G401.6 (cell line): ENCODE data around the gene TMEM94.

Experiments
- FAIRE-seq: peaks from 2 replicates; lab custom pipeline; 2012; peaks lifted over from hg19 to GRCh38; lab: Jason Lieb, UNC

The TMEM94 gene

GRCh38 chr17:75498039-75498725 is 41.7 kb downstream of the TMEM94 start:
- FAIRE-seq, result no peak

- no peak for FAIRE-seq
Observed at GRCh38 chr17:75498726-75499213, 42.3 kb downstream of the TMEM94 start.

GRCh38 chr17:75499313-75500022 is 43.0 kb downstream of the TMEM94 start:
- FAIRE-seq, result no peak

GRCh38 chr17:75500419-75501216 is 44.2 kb downstream of the TMEM94 start:
- FAIRE-seq, result no peak

- FAIRE-seq, result no peak
Observed at GRCh38 chr17:75501378-75502071, 45.1 kb downstream of the TMEM94 start.

GRCh38 chr17:75502072-75502720 is 45.8 kb downstream of the TMEM94 start:
- FAIRE-seq, result no peak

GRCh38 chr17:75502721-75503329 is 46.4 kb downstream of the TMEM94 start:
- no peak for FAIRE-seq

GRCh38 chr17:75503337-75503950 is 47.0 kb downstream of the TMEM94 start:
- FAIRE-seq, result no peak

GRCh38 chr17:75503976-75504346 is 47.5 kb downstream of the TMEM94 start:
- no peak for FAIRE-seq

- FAIRE-seq, result no peak
Observed at GRCh38 chr17:75504347-75505151, 48.1 kb downstream of the TMEM94 start.

- FAIRE-seq, result no peak
Observed at GRCh38 chr17:75505152-75505409, 48.6 kb downstream of the TMEM94 start.

GRCh38 chr17:75505640-75506039 is 49.2 kb downstream of the TMEM94 start:
- FAIRE-seq, result no peak

GRCh38 chr17:75506134-75506533 is 49.7 kb downstream of the TMEM94 start:
- no peak for FAIRE-seq

- FAIRE-seq, result no peak
Observed at GRCh38 chr17:75506888-75507287, 50.5 kb downstream of the TMEM94 start.

GRCh38 chr17:75507733-75508719 is 51.6 kb downstream of the TMEM94 start:
- FAIRE-seq, result no peak

GRCh38 chr17:75508931-75509361 is 52.5 kb downstream of the TMEM94 start:
- FAIRE-seq, result no peak

- FAIRE-seq, result no peak
Observed at GRCh38 chr17:75509528-75510258, 53.3 kb downstream of the TMEM94 start.

GRCh38 chr17:75511270-75511609 is 54.8 kb downstream of the TMEM94 start:
- FAIRE-seq, result no peak
